SK-MEL-5 (cell line): Measurements from ENCODE around the gene SLC16A13. TPM values are rescaled to one million over a fixed set of nuclear protein-coding genes. Genes with fewer than 3 reads are reported as not detected.

Source experiments
- DNase-seq: peaks from one replicate; pipeline ENCODE4 v3.0.0-alpha.2; 2016; ENCODE audit warnings: low read depth, low spot score
- in situ Hi-C: cut with HindIII; loops from 2 replicates; pipeline ENCODE4 v1.10.0; 2016; ENCODE audit warnings: low sequenced_read_pairs, high pct_unique_total_duplicates, low pct_unique_long_range_greater_than_20kb
- total RNA-seq: library from RNA; depleted of rRNA; stranded (reverse); fragments of >200 nt; shearing (Covaris generic); gene quantifications from 2 replicates; pipeline ENCODE4 v1.2.3, GENCODE V29; 2014

SLC16A13 gene
- total RNA-seq, 1 experiment from 2014 or later: 0.61 TPM

DNA sequence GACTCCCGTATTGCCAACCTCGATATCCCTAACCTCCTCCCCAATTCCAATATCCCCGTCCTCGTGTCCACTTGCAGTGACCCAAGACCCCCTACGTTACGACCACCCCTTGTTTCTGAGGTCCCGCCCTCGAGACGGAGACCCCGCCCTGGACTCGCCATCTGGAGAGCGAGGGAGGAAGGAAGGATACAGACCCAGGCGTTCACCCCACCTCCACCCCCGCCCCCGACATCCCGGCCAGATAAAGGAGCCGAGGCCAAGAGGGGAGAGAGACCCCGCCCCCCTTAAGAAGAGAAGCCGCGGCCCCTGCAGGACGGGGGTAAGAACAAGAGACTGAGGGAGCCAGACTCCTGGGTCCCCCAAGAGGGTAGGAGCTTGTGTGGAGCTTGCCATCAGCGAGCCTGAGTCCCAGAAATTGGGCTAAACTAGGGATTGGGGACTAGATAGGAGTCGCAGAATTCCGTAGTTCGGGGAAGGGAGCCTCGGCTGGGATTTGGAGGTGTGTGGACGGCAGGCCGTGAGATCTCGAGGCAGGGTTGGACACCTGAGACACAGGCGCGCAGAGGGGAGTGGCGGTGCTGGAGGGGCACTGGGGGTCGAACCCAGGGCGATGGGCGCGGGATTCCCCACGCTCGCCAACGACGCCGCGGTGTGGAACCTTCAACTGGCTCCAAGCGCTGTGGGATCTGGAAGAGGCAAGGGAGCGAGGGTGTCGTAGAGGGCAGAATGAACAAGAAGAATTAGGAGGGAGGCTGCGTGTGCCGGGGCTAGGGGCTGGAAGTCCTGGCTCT, 12.8 kb upstream of the SLC16A13 start, which contains the start of gene BCL6B:
TSS of gene BCL6B (plus strand) at position 270 of the 791 bp plus-strand sequence. CDS start 622 bp downstream, outside the sequence.
- no peak for DNase-seq

DNA sequence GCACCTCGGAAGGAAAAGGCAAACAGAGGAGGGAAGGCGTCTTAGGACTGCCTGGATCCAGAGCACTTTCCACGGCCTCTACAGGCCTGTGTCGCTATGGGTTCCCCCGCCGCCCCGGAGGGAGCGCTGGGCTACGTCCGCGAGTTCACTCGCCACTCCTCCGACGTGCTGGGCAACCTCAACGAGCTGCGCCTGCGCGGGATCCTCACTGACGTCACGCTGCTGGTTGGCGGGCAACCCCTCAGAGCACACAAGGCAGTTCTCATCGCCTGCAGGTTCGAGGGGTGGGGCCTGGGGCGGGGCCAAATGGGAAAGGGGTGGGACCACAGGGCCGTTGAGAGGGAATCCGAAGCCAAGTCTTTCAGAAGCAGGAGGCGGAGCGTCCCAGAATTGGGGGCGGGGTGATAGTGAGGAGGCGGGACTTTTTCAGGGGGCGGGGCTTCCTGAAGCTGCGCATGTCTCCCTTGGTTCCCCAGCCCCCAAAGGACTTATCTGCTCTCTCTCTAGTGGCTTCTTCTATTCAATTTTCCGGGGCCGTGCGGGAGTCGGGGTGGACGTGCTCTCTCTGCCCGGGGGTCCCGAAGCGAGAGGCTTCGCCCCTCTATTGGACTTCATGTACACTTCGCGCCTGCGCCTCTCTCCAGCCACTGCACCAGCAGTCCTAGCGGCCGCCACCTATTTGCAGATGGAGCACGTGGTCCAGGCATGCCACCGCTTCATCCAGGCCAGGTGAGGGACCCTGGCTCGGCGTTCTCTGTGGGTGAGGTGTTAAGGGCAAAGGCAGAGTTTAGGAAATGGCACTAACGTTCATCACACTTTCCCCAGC, 12.0 kb upstream of the SLC16A13 start:
- in situ Hi-C loops: no loop called here
- peak; percentile 36 for DNase-seq

More for the DNA sequence above, 12.8 kb upstream of the SLC16A13 start, which contains the start of gene BCL6B:
- in situ Hi-C loops: no loop called here

DNA sequence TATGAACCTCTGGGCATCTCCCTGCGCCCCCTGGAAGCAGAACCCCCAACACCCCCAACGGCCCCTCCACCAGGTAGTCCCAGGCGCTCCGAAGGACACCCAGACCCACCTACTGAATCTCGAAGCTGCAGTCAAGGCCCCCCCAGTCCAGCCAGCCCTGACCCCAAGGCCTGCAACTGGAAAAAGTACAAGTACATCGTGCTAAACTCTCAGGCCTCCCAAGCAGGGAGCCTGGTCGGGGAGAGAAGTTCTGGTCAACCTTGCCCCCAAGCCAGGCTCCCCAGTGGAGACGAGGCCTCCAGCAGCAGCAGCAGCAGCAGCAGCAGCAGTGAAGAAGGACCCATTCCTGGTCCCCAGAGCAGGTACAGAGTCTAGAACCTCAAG, 11.4 kb upstream of the SLC16A13 start:
- in situ Hi-C loops: no loop called here
- no peak for DNase-seq

DNA sequence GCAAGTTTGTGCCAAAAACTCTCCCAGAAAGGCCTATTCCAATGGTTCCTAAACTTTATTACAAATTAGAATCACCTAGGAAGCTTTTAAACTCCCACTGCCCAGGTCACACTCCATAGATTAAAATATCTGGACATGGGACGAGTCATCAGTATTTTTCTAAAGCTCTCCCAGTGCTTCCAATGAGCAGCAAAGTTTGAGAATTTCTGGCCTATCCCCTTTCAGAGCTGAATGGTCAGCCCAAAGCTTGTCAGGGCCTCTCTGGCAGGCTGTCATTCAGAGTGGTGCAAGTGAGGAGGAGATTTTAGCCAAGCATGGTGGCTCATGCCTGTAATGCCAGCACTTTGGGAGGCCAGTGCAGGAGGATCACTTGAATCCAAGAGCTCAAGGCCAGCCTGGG, 10.6 kb upstream of the SLC16A13 start:
- in situ Hi-C loops: no loop called here
- no peak for DNase-seq

DNA sequence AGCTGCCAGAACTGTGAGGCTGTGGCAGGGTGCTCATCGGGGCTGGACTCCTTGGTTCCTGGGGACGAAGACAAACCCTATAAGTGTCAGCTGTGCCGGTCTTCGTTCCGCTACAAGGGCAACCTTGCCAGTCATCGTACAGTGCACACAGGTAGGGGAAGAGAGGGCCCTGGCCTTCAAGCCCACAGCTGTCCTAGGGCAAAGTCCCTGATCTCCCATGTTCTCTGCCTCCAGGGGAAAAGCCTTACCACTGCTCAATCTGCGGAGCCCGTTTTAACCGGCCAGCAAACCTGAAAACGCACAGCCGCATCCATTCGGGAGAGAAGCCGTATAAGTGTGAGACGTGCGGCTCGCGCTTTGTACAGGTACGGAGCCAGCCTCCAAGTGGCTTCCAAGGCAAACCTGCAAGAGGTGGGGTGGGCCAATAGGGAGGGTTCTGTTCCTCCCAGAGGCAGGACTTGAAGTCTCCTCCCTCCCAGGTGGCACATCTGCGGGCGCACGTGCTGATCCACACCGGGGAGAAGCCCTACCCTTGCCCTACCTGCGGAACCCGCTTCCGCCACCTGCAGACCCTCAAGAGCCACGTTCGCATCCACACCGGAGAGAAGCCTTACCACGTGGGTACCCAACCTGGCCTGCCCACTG, 9.2 kb upstream of the SLC16A13 start:
- in situ Hi-C loops: no loop called here

DNA sequence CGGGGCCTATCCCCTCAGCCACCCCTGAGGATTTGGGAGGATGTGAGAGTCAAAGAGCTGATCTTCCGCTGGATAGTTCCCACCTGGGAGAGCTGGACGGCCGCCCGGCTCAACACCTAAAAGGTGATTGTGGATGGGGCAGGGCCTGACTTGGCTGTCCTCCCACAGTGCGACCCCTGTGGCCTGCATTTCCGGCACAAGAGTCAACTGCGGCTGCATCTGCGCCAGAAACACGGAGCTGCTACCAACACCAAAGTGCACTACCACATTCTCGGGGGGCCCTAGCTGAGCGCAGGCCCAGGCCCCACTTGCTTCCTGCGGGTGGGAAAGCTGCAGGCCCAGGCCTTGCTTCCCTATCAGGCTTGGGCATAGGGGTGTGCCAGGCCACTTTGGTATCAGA, 8.5 kb upstream of the SLC16A13 start:
- DNase-seq: no peak

More for the DNA sequence above, 9.2 kb upstream of the SLC16A13 start:
- DNase-seq: no peak

DNA sequence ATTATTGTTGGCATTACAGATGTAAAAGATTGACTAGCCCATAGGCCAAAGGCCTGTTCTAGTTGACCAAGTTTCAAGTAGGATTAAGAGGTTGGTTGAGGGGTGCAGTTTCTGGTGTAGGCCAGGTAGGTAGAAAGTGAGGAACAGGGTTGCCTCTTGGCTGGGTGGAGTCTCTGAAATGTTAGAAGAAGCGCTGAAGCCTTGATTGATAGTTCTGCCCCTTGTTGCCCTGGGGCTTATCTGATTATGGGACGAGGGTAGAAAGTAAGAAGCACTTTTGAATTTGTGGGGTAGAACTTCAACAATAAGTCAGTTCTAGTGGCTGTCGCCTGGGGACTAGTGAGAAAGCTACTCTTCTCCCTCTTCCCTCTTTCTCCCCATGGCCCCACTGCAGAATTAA, 6.7 kb upstream of the SLC16A13 start:
- no peak for DNase-seq
- in situ Hi-C loops: no loop called here

More for the DNA sequence above, 8.5 kb upstream of the SLC16A13 start:
- in situ Hi-C loops: no loop called here

DNA sequence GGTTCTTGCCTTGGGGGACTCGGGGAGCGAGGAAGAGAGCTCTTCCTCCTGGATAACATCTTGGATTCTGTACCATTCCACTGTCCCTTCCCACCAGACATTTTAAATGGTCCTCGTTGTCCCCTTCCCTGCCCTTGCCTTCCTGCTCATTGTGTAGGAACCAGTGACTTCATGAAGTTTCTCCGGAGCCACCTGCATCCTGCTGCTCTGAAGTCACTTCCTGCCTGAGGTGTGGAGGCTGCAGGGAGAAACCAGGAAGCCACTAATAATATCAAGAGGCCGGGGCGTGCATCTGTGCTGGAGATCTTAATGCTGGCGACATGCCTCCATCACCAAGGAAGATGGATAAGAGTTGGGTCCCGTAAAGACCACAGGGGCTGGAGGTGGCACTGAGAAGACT, 6.2 kb upstream of the SLC16A13 start:
- DNase-seq: no peak
- in situ Hi-C loops: no loop called here

DNA sequence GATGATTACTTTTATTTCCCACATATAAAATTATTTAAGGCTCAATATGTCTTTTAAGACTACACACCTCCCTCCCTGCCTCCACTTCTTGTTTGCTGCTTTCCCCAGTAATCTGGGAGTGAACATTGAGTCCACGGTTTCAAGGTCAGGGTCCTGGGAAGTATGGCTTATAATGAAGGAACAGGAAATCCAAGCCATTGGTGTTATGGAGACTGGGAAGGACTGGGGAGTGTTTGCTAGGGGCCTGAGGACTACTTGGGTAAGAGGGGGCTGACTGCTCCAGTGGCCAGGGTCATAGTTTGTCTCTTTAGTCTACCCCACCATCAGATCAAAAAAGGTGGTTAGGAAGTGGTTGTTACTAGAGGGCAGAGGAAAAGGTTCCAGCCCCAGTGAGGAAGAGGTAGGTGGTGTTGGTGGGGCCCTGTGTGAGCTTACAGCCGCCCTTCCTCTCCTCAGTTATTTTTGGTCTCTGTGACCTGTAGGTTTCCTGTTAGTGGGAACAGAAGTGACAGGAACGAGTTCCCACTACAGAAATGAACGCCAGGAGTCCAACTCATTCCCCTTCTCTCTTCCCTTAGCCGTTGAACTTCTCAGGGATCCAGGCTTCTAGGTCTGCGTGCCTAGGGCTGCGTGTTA, 742 bp upstream of the SLC16A13 start:
- no peak for DNase-seq
- in situ Hi-C loops: no loop called here

DNA sequence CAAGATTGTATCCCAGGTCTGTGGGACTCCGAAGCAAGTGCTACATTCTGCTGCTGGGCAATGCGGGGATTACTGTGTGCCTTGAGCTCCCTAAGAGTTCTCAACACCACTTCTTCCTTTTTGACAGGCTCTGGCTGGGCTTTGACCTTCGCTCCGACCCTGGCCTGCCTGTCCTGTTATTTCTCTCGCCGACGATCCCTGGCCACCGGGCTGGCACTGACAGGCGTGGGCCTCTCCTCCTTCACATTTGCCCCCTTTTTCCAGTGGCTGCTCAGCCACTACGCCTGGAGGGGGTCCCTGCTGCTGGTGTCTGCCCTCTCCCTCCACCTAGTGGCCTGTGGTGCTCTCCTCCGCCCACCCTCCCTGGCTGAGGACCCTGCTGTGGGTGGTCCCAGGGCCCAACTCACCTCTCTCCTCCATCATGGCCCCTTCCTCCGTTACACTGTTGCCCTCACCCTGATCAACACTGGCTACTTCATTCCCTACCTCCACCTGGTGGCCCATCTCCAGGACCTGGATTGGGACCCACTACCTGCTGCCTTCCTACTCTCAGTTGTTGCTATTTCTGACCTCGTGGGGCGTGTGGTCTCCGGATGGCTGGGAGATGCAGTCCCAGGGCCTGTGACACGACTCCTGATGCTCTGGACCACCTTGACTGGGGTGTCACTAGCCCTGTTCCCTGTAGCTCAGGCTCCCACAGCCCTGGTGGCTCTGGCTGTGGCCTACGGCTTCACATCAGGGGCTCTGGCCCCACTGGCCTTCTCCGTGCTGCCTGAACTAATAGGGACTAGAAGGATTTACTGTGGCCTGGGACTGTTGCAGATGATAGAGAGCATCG, 2.4 kb downstream of the SLC16A13 start:
- in situ Hi-C loops: no loop called here
- no peak for DNase-seq

DNA sequence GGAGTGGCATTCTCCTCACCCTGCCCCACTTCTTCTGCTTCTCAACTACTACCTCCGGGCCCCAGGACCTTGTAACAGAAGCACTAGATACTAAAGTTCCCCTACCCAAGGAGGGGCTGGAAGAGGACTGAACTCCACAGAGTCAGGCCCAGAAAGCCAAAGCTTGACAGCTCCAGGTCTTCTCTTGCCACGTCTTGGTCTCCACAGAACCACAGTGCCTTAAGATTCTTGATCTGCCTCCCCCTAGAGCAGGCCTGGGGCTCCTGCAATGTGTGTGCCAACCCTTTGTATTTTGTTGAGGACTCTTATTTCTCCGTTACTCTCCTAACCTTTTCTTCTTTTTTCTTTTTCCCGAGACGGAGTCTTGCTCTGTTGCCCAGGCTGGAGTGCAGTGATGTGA, 4.0 kb downstream of the SLC16A13 start:
- DNase-seq: no peak
- in situ Hi-C loops: no loop called here

DNA sequence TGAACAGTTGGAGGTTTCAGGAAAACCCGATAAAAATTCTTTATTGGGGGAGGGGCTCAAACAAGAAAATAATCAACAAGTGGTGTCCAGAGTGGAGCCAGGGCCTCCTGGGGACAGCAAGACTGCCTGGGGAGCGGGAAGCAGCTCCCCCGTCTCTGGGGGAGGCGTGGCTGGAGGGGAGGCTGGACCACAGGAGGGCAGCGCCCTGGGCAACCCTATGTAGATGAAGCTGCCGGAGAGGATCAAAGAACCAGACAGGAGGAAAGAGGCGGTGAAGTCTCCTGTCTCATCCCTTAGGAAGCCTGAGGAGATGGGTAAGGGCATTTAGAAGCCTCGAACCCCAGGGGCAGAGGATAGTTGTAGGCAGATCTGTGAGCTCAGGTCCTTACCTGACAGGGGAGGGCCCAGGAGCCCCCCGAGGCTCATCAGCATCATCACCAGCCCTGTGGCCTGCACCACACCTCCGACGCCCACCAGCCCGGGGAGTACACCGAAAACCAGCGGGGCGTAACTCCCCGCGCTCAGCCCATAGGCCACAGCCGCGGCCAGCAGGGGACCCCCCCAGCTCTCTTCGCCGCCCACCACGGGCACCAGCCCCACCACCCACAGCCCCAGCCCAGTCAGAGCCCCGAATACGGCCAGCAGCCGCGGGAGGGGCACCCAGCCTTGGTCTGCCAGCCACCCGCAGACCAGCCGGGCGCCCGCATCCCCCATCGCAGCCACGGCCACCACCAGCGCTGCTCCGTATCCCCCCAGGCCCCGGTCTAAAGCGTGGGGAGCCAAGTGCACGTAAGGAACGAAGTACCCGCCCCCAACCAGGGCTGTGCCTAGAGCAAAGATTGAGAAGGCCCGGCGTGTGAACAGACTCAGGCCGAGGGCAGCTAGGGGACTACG, 6.0 kb downstream of the SLC16A13 start:
- no peak for DNase-seq
- in situ Hi-C loops: no loop called here

DNA sequence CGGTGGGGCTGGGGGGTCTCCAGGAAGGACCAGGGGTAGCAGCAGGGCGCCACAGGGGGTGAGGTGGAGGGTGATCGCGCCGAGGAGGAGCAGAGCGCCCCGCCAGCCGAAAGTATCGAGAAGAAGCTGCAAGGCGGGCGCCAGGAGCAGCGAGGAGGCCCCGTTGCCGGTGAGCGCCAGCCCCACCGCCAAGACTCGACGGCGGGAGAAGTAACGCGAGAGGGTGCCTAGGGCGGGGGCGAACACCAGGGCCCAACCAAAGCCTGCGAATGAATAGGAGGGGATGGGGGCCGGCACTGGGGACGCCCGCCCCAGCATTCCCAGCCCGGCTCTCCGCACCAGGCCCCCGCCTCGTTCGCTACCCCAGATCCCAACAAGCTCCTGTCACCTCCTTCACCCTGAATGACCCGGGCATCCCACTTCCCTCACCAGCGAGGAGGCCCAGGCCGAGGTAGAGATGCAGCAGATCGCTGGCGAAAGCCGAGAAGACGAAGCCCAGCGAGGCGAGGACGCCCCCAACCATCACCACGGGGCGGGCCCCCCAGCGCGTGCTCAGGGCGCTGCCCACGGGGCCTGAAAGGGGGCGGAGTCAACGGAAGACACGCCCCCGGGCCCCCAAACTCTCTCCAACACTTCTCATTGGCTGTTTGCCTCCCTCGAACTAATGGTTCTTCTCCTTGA, 6.8 kb downstream of the SLC16A13 start:
- in situ Hi-C loops: no loop called here
- no peak for DNase-seq

DNA sequence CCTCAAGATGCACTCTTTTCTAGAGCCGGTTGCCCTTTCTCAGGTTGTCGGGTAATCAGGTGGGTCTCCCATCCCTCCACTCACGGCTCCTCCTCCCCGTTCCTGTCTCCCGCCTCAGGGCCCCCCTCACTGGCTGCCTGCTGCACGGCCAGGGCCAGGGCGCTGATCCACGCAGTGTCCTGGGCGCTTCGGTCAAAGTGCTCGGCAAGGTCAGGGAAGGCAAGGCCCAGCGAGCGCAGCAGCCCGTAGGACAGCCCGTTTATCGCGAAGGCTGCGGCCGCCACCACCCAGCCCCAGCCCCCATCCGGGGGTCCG, 7.3 kb downstream of the SLC16A13 start:
- in situ Hi-C loops: no loop called here

DNA sequence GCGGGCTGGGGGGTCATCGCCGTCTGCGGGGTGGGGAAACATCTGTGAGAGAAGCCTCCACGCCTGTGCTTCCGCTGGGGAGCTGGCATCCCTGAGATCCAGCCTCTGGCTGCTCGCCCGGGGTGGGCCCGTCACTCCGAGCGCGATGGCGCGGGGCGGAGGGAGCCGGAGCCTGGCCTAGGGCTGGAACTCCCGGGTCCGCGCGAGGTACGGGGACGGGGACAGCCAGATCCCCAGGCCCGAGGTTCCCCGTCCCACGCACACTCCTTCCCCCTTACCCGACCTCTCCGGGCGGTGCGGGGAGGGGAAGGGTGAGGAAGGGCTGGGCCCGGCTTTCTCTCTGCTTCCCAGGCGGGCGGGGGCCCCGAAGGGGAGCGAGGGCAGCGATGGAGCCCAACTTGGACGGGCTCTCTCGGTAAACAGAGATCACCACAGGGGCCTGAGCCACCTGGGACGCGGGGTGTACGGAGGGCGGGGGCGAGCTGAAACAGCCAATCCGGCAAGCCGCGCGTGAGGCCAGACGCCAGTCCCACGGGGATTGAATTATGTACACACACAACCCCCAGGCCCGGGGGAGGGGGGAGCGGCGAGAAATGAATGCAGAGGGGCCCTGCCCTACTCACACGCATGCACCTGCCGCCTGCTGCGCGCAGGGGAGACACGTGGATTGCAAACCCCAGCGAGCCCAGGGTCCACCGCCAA, 7.8 kb downstream of the SLC16A13 start, which contains the start of gene SLC16A11:
TSS of gene SLC16A11 (minus strand) at position 596 of the 702 bp plus-strand sequence. CDS start at position 17, 579 bp downstream.
- in situ Hi-C loops: no loop called here
- no peak for DNase-seq

More for the DNA sequence above, 7.3 kb downstream of the SLC16A13 start:
- no peak for DNase-seq
